GM19351 (cell line): ENCODE data around the gene TM7SF2.
A peak's percentile ranks its signal among the peaks of the same experiment; 100 is the strongest.

Experiments
- ATAC-seq: cut with Tn5 transposase; IDR thresholded peaks from one replicate; pipeline ENCODE4 v1.9.1; 2021; ENCODE audit warnings: mild to moderate bottlenecking, moderate library complexity; ENCODE audit not compliant: unreplicated experiment

Gene TM7SF2

DNA sequence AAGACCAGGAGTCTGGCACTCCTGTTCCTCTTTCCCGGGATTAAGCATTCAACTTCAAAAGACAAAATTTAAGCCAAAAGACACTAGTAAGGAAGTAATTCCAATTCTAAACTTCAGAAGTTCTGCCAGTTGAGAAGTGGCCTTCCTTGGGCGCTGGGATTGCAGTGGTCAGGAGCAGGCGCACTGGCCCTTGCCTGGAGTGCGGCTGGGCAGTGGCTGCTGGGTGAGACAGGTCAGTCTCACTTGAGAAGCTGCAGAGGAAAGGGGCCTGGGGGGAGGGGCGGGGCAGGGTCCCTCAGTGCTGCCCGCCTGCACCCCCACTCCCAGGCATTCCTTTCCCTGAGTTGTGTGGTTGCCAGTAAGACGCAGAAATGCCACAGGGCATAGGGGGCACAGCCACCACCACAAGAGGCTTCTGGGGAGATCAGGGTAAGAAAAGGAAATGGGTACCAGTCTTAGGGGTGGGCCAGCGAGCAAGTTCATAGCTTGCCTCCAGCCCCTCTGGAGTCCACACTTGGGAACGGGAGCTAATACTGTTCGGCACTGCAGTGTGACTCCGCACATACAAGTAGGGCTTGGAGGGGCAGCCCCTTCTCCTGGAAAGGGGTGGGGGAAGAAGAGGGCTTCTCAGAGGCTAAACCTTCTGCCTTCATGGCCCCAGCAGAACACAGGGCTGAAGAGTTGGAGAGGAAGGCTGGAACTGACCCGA, 16.0 kb downstream of the TM7SF2 start:
- no peak for ATAC-seq

GRCh38 chr11:65128182-65129145, 16.8 kb downstream of the TM7SF2 start:
- ATAC-seq: no peak

DNA sequence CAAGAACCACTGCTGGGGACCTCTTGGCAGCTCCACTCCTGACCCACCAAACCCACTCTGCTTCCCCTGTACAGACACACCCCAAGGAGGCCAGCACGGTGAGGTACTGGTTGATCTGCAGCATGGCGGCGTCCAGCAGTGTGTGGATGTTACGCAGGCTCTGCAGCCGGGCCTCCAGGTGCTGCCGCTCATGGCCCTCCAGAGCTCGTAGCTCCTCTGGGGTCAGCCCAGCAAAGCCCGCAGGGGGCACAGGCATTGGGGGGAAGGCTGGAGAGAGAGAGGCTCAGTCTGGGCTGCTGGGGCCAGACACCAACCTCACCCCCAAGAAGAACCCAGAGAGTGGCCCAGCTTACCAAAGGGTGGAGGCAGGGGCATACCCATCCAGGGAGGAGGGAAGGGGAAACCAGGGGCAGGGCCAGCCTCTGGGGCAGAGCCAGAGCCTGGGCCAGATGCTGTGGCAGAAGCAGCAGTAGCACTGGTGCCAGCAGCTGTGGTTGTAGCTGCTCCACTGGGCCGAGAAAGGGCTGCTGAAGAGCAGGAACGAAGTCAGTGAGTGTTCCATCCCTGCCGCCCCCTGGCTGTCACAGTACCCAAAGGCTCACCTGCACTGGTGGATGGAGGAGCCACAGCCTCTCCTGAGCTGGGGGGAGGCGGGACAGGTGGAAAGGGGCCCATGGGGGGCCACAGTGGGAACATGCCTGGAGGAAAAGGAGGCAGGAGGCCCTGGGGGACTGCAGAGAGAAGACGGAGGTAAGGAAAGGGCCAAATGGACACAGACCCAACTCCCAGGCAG, 18.2 kb downstream of the TM7SF2 start:
- no peak for ATAC-seq

- ATAC-seq: no peak
Measured at GRCh38 chr11:65130631-65131416, 19.2 kb downstream of the TM7SF2 start.

DNA sequence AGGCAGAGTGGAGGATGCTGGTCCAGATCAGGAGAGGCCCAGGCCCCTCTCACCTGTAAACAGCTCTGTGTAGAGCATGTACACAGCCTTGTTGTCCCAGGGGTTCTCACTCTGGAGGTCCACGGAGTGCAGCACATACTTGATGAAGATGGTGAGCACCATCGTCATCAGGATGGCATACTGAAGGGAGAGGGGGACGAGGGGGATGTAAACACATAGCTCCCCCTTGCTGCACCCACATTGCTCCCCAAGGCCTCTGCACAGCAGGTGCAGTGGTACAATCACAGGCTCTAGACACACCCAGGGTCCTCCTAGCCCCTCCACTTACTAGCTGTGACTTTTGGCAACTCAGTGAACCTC, 19.7 kb downstream of the TM7SF2 start:
- ATAC-seq: no peak

GRCh38 chr11:65131895-65132237, 20.2 kb downstream of the TM7SF2 start:
- ATAC-seq: no peak

- ATAC-seq: peak; percentile 30
Measured at GRCh38 chr11:65132238-65132987, 20.7 kb downstream of the TM7SF2 start.

- ATAC-seq: no peak
Measured at GRCh38 chr11:65132988-65133700, 21.5 kb downstream of the TM7SF2 start.

- ATAC-seq: no peak
Measured at GRCh38 chr11:65133724-65134123, 22.1 kb downstream of the TM7SF2 start.

GRCh38 chr11:65134240-65134951, 22.7 kb downstream of the TM7SF2 start, which contains the start of gene SYVN1:
TSS of gene SYVN1 (minus strand) at chr11:65134519. CDS start at chr11:65133601, 918 bp downstream.
- ATAC-seq: peak; percentile 56

- ATAC-seq: peak; percentile 72
Measured at GRCh38 chr11:65134952-65135632, 23.4 kb downstream of the TM7SF2 start.

DNA sequence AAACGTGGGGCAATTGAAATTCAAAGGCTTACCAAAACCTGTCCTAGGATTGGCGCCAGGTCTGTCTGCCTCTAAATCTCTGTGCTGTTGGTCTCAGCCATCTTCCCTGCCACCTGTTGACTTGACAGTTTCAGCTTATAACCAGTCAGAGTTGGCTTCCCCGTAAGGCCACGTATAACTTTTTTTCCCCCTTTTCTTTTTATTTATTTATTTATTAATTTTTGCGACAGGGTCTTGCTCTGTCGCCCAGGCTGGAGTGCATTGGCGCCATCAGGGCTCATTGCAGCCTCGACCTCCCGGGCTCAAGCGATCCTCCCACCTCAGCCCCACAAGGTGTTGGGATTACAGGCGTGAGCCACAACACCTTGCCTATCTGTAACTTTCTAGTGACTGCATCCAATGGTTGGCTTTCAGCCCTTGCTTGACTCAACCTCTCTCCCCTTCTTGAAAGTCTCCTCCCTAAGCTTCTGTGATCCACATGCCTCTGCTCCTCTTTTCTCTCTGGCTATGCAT, 24.0 kb downstream of the TM7SF2 start:
- no peak for ATAC-seq

DNA sequence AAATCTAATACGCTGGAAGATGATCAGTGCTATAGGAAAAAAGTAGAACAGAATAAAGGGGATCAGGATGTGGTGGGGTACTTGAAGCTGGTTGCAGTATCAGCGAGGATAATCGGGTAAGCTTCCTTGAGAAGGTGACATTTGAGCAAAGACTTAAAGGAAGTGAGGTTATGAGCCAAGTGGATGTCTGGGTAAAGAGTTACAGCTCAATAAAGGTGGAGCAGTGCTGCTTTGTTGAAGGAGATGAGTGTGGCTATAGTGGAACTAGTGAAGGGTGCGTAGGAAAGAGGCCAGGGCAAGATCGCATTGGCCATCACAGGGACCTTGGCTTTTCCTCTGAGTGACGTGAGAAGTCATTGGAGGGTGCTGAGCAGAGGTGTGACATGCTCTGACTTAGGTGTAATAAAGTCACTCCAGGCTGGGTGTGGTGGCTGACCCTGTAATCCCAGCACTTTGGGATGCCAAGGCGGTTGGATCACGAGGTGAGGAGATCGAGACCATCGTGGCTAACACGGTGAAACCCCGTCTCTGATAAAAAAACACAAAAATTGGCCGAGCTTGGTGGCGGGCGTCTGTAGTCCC, 24.9 kb downstream of the TM7SF2 start:
- no peak for ATAC-seq

GRCh38 chr11:65141896-65142494, 30.3 kb downstream of the TM7SF2 start:
- no peak for ATAC-seq

DNA sequence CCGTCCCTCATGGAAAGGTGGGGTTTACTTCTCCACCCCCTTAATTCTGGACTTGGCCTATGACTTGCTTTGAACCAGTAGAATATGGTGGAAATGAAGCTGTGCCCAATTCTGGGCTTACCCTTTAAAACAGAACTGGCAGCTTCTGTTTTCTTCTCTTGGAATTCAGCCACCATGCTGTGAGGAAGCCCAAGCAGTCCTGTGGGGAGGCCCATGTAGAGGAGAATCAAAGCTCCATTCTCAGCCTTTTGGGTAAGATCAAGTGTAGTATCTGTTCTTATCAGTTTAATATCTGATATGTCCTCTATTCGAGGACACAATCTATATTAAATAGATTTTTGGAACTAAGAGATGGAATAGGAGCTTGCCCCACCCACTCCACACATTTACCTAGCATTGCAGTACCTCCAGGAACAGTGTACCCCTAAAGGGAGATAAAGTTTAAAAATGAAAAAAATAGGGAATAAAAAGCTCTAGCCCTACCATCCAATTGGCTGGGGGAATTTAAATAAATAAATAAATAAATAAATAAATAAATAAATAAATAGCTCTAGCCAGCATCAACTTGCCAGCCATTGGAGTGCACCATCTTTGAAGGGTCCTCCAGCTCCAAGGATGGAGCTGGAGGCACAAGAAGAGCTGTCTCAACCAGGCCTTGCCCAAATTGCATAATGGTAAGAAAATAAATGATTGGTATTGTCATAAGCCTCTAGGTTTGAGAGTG, 35.8 kb downstream of the TM7SF2 start:
- ATAC-seq: no peak

- no peak for ATAC-seq
Measured at GRCh38 chr11:65148657-65149056, 37.0 kb downstream of the TM7SF2 start.
